ENCODE results near the gene KCNQ1. TPM values are rescaled to one million over a fixed set of nuclear protein-coding genes. Genes with fewer than 3 reads are reported as not detected.

Gene KCNQ1
- polyA plus RNA-seq, 1 donor from 2014 or later: not detected

DNA sequence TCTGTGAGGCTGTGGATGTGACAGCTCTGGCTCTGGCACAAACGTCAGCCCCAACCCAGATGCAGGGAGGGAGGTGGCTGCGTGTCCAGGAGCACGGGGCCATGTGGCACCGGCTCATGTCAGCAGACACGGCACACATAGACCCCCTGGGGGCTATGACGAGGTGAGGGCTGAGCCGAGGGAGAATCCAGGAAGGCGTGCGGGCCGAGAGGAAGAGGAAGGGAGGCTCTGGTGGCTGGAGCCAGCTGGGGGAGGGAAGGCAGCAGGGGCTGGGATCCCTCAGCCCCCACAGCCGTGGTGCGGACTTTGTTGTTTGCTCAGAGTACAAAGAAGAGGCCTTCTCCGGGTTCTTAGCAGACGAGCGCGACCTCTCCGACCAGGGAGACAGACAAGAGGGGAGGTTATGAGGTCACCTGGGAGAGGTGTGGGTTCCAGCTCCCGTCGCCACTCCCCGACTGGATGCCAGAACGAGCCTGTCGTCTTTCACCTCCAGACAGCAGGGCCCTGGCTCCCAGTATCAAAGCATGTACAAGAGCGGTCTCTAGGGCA lies 394.7 kb downstream of the KCNQ1 start:
- no peak overlapping the region for H3K9ac ChIP-seq (ENCODE audit: low read length)
- no peaks in the 10 kb centered on the region for H3K79me2 ChIP-seq (replicated peaks; ENCODE audit: insufficient read depth, low read length)
- TF ChIP-seq SMC3 (conservative IDR thresholded peaks at IDR 0.05; ENCODE audit: poor library complexity): no peak
- TF ChIP-seq, protein P1, sequence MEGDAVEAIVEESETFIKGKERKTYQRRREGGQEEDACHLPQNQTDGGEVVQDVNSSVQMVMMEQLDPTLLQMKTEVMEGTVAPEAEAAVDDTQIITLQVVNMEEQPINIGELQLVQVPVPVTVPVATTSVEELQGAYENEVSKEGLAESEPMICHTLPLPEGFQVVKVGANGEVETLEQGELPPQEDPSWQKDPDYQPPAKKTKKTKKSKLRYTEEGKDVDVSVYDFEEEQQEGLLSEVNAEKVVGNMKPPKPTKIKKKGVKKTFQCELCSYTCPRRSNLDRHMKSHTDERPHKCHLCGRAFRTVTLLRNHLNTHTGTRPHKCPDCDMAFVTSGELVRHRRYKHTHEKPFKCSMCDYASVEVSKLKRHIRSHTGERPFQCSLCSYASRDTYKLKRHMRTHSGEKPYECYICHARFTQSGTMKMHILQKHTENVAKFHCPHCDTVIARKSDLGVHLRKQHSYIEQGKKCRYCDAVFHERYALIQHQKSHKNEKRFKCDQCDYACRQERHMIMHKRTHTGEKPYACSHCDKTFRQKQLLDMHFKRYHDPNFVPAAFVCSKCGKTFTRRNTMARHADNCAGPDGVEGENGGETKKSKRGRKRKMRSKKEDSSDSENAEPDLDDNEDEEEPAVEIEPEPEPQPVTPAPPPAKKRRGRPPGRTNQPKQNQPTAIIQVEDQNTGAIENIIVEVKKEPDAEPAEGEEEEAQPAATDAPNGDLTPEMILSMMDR (IDR thresholded peaks at IDR 0.05; ENCODE audit: poor library complexity, severe bottlenecking): no peak
- TF ChIP-seq EP300 (conservative IDR thresholded peaks at IDR 0.05; ENCODE audit: poor library complexity, severe bottlenecking): no peak
- no peak for TF ChIP-seq EZH2 (IDR thresholded peaks at IDR 0.05; ENCODE audit: borderline replicate concordance, insufficient read depth, low read length, poor library complexity, severe bottlenecking)
- TF ChIP-seq POLR2AphosphoS5 (IDR thresholded peaks at IDR 0.05): no peak
- TF ChIP-seq RAD21 (conservative IDR thresholded peaks at IDR 0.05): no peak
- TF ChIP-seq TAF1 (IDR thresholded peaks at IDR 0.05; ENCODE audit: low read depth): no peak
- TF ChIP-seq MXI1 (conservative IDR thresholded peaks at IDR 0.05; ENCODE audit: poor library complexity, severe bottlenecking): no peak
- TF ChIP-seq, protein P2, sequence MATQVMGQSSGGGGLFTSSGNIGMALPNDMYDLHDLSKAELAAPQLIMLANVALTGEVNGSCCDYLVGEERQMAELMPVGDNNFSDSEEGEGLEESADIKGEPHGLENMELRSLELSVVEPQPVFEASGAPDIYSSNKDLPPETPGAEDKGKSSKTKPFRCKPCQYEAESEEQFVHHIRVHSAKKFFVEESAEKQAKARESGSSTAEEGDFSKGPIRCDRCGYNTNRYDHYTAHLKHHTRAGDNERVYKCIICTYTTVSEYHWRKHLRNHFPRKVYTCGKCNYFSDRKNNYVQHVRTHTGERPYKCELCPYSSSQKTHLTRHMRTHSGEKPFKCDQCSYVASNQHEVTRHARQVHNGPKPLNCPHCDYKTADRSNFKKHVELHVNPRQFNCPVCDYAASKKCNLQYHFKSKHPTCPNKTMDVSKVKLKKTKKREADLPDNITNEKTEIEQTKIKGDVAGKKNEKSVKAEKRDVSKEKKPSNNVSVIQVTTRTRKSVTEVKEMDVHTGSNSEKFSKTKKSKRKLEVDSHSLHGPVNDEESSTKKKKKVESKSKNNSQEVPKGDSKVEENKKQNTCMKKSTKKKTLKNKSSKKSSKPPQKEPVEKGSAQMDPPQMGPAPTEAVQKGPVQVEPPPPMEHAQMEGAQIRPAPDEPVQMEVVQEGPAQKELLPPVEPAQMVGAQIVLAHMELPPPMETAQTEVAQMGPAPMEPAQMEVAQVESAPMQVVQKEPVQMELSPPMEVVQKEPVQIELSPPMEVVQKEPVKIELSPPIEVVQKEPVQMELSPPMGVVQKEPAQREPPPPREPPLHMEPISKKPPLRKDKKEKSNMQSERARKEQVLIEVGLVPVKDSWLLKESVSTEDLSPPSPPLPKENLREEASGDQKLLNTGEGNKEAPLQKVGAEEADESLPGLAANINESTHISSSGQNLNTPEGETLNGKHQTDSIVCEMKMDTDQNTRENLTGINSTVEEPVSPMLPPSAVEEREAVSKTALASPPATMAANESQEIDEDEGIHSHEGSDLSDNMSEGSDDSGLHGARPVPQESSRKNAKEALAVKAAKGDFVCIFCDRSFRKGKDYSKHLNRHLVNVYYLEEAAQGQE (IDR thresholded peaks at IDR 0.05; ENCODE audit: borderline replicate concordance): no peak
- no peak overlapping the region for H3K4me2 ChIP-seq (ENCODE audit: low read length)
- no peak overlapping the region for H3K27ac ChIP-seq (ENCODE audit: low read length)
- no peak overlapping the region for H2AFZ ChIP-seq (ENCODE audit: low read depth, low read length)
- no peak overlapping the region for H3K4me3 ChIP-seq (ENCODE audit: low read length)
- H3K36me3 ChIP-seq (ENCODE audit: insufficient read depth, low read length): no peaks in the 10 kb centered on the region
- no peaks in the 10 kb centered on the region for H3F3A ChIP-seq (ENCODE audit: insufficient read depth, low read length, poor library complexity, severe bottlenecking)
- H4K20me1 ChIP-seq (ENCODE audit: insufficient read depth): no peaks in the 10 kb centered on the region
- H3K27me3 ChIP-seq (ENCODE audit: insufficient read depth, low read depth, low read length): no peaks in the 10 kb centered on the region
- H3K9me3 ChIP-seq (ENCODE audit: low read length): no peaks in the 10 kb centered on the region
- no peaks in the 10 kb centered on the region for H3K9me2 ChIP-seq (ENCODE audit: insufficient read depth, low read length)

DNA sequence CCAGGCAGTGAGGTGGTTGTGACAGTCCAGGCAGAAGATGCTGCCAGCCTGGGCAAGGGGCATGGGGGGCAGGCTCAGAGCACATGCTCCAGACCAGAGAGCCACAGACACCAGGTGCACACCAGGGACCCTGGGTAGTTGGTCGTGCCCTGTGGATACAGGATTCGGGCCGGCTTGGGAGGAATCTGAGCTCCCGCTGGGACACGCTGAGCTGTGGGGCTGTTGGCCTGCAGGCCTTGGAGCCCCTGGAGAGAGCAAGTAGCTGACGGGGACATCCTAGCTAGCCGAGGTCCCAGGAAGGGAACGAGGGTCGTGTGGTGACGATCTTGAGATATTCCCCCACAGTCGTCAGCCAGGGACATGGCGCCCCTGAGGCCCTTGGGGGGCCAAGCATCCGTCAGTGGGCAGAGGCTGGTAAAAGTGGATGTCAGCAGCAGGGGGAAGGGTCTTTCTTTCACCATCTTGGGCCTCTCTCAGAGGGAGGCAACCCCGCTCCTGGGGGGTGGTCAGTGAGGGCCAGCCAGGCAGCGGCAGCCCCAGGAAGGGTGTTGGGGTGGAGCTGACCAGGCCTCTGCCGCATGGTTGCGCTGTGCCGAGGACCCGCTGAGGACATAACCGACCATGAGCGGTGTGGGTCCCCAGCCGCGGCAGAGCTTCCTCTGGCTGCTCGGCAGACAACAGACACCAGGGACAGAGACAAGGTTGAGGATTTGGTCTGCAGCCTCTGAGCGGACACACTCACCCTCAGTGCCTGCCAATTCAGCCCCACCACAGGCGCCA lies 396.8 kb downstream of the KCNQ1 start:
- Histone ChIP-seq H4K20me1 (ENCODE audit: insufficient read depth) (no peaks in the 10 kb centered on the region), H3K36me3 (ENCODE audit: insufficient read depth, low read length) (no peaks in the 10 kb centered on the region), H3F3A (ENCODE audit: insufficient read depth, low read length, poor library complexity, severe bottlenecking) (no peaks in the 10 kb centered on the region), H3K9me2 (ENCODE audit: insufficient read depth, low read length) (no peaks in the 10 kb centered on the region), H3K27ac (ENCODE audit: low read length) (no peak overlapping the region), H3K4me2 (ENCODE audit: low read length) (no peak overlapping the region), H3K9ac (ENCODE audit: low read length) (no peak overlapping the region), H2AFZ (ENCODE audit: low read depth, low read length) (no peak overlapping the region), H3K4me3 (ENCODE audit: low read length) (no peak overlapping the region), H3K27me3 (ENCODE audit: insufficient read depth, low read depth, low read length) (no peaks in the 10 kb centered on the region), H3K79me2 (replicated peaks; ENCODE audit: insufficient read depth, low read length) (no peaks in the 10 kb centered on the region), H3K9me3 (ENCODE audit: low read length) (no peaks in the 10 kb centered on the region)
- TF ChIP-seq MXI1 (conservative IDR thresholded peaks at IDR 0.05; ENCODE audit: poor library complexity, severe bottlenecking) (no peak), EZH2 (IDR thresholded peaks at IDR 0.05; ENCODE audit: borderline replicate concordance, insufficient read depth, low read length, poor library complexity, severe bottlenecking) (no peak), EP300 (conservative IDR thresholded peaks at IDR 0.05; ENCODE audit: poor library complexity, severe bottlenecking) (no peak)

Data from neural cell (in vitro differentiated cells).